Heart right ventricle (tissue), 16 donors: ENCODE results near the gene DNAL1. TPM values are rescaled to one million over a fixed set of nuclear protein-coding genes. Genes with fewer than 3 reads are reported as not detected.
"Not testable (repeated sequence)": the region's sequence is repeated elsewhere in the genome, so short reads cannot be mapped to it uniquely, and the experiment has no call there.

Experiments used
- ATAC-seq, 8 donors: fragments of 200-7000 bp; cut with Tn5 transposase; one replicate each; pipeline ENCODE4 v1.9.1; 2020; ENCODE audit warnings: mild to moderate bottlenecking in 8 of 8, moderate library complexity in 8 of 8, moderate number of reproducible peaks in 1 of 8
- DNase-seq, 2 donors: peaks; one replicate each; pipeline ENCODE4 v3.0.0-alpha.2; 2020
- H3K27ac ChIP-seq, 10 donors: fragments of 200-600 bp; sonication (generic) in 2 of 10; one replicate each; pipeline versions ENCODE4 v1.5.0 to v1.8.0; 2020 to 2022; ENCODE audit warnings: mild to moderate bottlenecking in 3 of 10
- H3K27me3 ChIP-seq, 7 donors: fragments of 200-600 bp; one replicate each; pipeline ENCODE4 v1.8.0; 2021 to 2022; ENCODE audit warnings: mild to moderate bottlenecking in 2 of 7
- H3K36me3 ChIP-seq, 9 donors: fragments of 200-600 bp; sonication (generic) in 1 of 9; one replicate each; pipeline versions ENCODE4 v1.5.0 to v1.8.0; 2020 to 2022; ENCODE audit warnings: mild to moderate bottlenecking in 2 of 9
- H3K4me1 ChIP-seq, 9 donors: fragments of 200-600 bp; sonication (generic) in 1 of 9; one replicate each; pipeline versions ENCODE4 v1.5.0 to v1.8.0; 2020 to 2022; ENCODE audit warnings: mild to moderate bottlenecking in 4 of 9
- H3K4me3 ChIP-seq, 10 donors: fragments of 200-600 bp; sonication (generic) in 2 of 10; one replicate each; pipeline versions ENCODE4 v1.5.0 to v1.8.0; 2020 to 2022; ENCODE audit warnings: mild to moderate bottlenecking in 7 of 10, moderate library complexity in 2 of 10
- H3K9me3 ChIP-seq, 11 donors: fragments of 200-600 bp in 10 of 11; sonication (generic) in 2 of 11; one replicate each; pipeline versions ENCODE4 v1.5.0 to v1.8.0; 2013 to 2022; ENCODE audit warnings: mild to moderate bottlenecking in 2 of 11, control low read depth in 1 of 11, moderate library complexity in 1 of 11
- CTCF ChIP-seq, 9 donors: fragments of 200-600 bp; sonication (generic) in 2 of 9; IDR thresholded peaks; one replicate each; pipeline versions ENCODE4 v1.5.0 to v1.8.0; 2021 to 2022; ENCODE audit warnings: antibody characterized with exemption in 9 of 9, mild to moderate bottlenecking in 5 of 9, moderate library complexity in 1 of 9
- WGBS, 2 donors: extraction: QIAGEN DNeasy Blood & Tissue Kit; methylation state at CpG; one replicate each; pipeline ENCODE4 v1.1.7; 2013; ENCODE audit warnings: inconsistent platforms in 1 of 2; 5-methylcytosine and 5-hydroxymethylcytosine counted together
- intact Hi-C, 10 donors: fragments of 100-400 bp; cut with DNase I; formaldehyde crosslinking; loops; one replicate each; pipeline versions ENCODE4 v1.11.1 to v1.14.2; 2022
- polyA plus RNA-seq, 2 donors: library from polyadenylated mRNA; stranded (reverse); fragments of 200-250 nt; gene quantifications; one replicate each; pipeline ENCODE4 v1.2.3, GENCODE V29; 2013
- total RNA-seq, 10 donors: library from RNA; stranded (reverse); fragmentation: NEBNext Ultra II Directional in 3 of 10; extraction: Animal tissue kit (Norgen Biotek cat#: 25700) in 3 of 10; gene quantifications; one replicate each; pipeline versions ENCODE4 v1.2.1 to v1.2.4, GENCODE V29; 2021 to 2023
- donor health status: Arrhythmogenic right ventricular cardiomyopathy.
- donor health status: ischemic (EF 13 %, LVEDD 7.1; RV severe dilation, severe dysfunction).
- donor health status: healthy with polysubstance abuse.
- donor health status: DM: no; HTN: yes; CAD: no.
- donor health status: DM: no; HTN: no; CAD: no.
- donor health status: ischemic (EF 25% LVEDD 6.9; RV normal size, moderate dysfunction).
- donor health status: ischemic (EF 25% LVEDD 5.7; RV mildly dilated, moderate dysfunction).
- donor health status: healthy.
- donor health status: DM: yes; HTN: yes; CAD: no.
- donor health status: Ischemic cardiomyopathy.
- donor health status: ischemic (EF 35%, LVEDD 5.7; RV mildly dilated, moderate dysfunction).
- donor health status: nonischemic (EF 11% LVEDD 7.7; RV severe dilation, severe dysfunction).
- donor health status: DM: yes; HTN: yes; CAD: no.
- donor health status: PGD.
- donor health status: ischemic (EF 29% LVEDD 5.4; RV normal size, mild dysfunction).
- donor health status: nonischemic (EF 23%, LVEDD 6.1; RV moderate dilation, normal function).

DNAL1 gene
- total and polyA plus RNA-seq, 12 donors = 5.9 to 21.2 (median 13.7) TPM

- Histone ChIP-seq H3K4me1 (peaks cover 0 to 17% (median 13%) of the 10 kb centered on the region in 9 donors), H3K9me3 (no peaks in the 10 kb centered on the region), H3K27ac (peak overlapping the region in 9 of 10 donors; percentile 2 to 75 (median 64)), H3K36me3 (no peaks in the 10 kb centered on the region), H3K27me3 (peaks cover 0 to 15% (median 0%) of the 10 kb centered on the region in 7 donors), H3K4me3 (peak overlapping the region; percentile 41 to 70 (median 62))
- intact Hi-C loops = loop anchor here in 9 of 10 donors (1.0 to 10.0 kb wide), 6 partner anchors 121 to 349 kb away; no protein-coding TSS in a partner anchor
- WGBS, 2 donors = 17% methylated on average over 42 to 44 of the region's 44 CpGs
- peak; percentile 59 to 65 for DNase-seq
- peak; percentile 86 to 92 (median 90) for ATAC-seq
- peak; percentile 83 to 93 (median 87) for TF ChIP-seq CTCF (IDR thresholded peaks at IDR 0.05)
Observed at GRCh38 chr14:73633116-73634010, 11.4 kb upstream of the DNAL1 start.

GRCh38 chr14:73634011-73634833 is 10.6 kb upstream of the DNAL1 start:
- intact Hi-C loops = loop anchor here in 6 of 10 donors (5.0 to 10.0 kb wide), 4 partner anchors 122 to 349 kb away; no protein-coding TSS in a partner anchor
- peaks cover 0 to 17% (median 13%) of the 10 kb centered on the region in 9 donors for H3K4me1 ChIP-seq
- ATAC-seq (peak; percentile 77 to 89 (median 86)), DNase-seq (peak; percentile 22 to 55)
- 8% methylated on average over 53 of the region's 53 CpGs for WGBS, 2 donors
- peak overlapping the region; percentile 41 to 70 (median 62) for H3K4me3 ChIP-seq
- TF ChIP-seq CTCF (IDR thresholded peaks at IDR 0.05) = peak in 6 of 9 donors; percentile 23 to 53 (median 42)
- peak overlapping the region in 9 of 10 donors; percentile 2 to 75 (median 64) for H3K27ac ChIP-seq
- no peaks in the 10 kb centered on the region for H3K9me3 ChIP-seq
- no peaks in the 10 kb centered on the region for H3K36me3 ChIP-seq
- peaks cover 0 to 15% (median 0%) of the 10 kb centered on the region in 7 donors for H3K27me3 ChIP-seq

- Histone ChIP-seq H3K27me3 (peaks cover 0 to 15% (median 0%) of the 10 kb centered on the region in 7 donors), H3K4me1 (peaks cover 0 to 17% (median 13%) of the 10 kb centered on the region in 9 donors)
- not testable (repeated sequence) for DNase-seq, H3K4me3 ChIP-seq, H3K9me3 ChIP-seq, H3K36me3 ChIP-seq, ATAC-seq, H3K27ac ChIP-seq
- intact Hi-C loops = loop anchor here in 3 of 10 donors (5.0 to 10.0 kb wide), 3 partner anchors 129 to 352 kb away; no protein-coding TSS in a partner anchor
- 82 to 85% methylated on average over 10 of the region's 10 CpGs for WGBS, 2 donors
Observed at GRCh38 chr14:73636355-73636754, 8.4 kb upstream of the DNAL1 start.

GRCh38 chr14:73637830-73638229 is 7.0 kb upstream of the DNAL1 start:
- ATAC-seq (no peak), DNase-seq (no peak)
- WGBS, 2 donors = 82 to 86% methylated on average over 5 of the region's 5 CpGs
- TF ChIP-seq CTCF (IDR thresholded peaks at IDR 0.05) = no peak
- peaks cover 0 to 15% (median 0%) of the 10 kb centered on the region in 7 donors for H3K27me3 ChIP-seq
- H3K36me3 ChIP-seq = no peaks in the 10 kb centered on the region
- peaks cover 0 to 16% (median 13%) of the 10 kb centered on the region in 9 donors for H3K4me1 ChIP-seq
- H3K27ac ChIP-seq = no peak overlapping the region
- H3K4me3 ChIP-seq = no peak overlapping the region
- intact Hi-C loops = loop anchor here in 3 of 10 donors (5.0 to 10.0 kb wide), 3 partner anchors 131 to 353 kb away; no protein-coding TSS in a partner anchor
- no peaks in the 10 kb centered on the region for H3K9me3 ChIP-seq
